GM23338 (cell line): ENCODE data around the gene MASP2. TPM values are rescaled to one million over a fixed set of nuclear protein-coding genes. Genes with fewer than 3 reads are reported as not detected.
A peak's percentile ranks its signal among the peaks of the same experiment; 100 is the strongest.

Experiments used
- ATAC-seq: fragments of 200-7000 bp; cut with Tn5 transposase; 3 replicates; pipeline ENCODE4 v1.9.1; 2020
- DNase-seq: peaks from one replicate; pipeline ENCODE4 v3.0.0-alpha.2; 2015; ENCODE audit warnings: low spot score
- H2AFZ ChIP-seq: fragments of 200-600 bp; sonication (generic); 2 replicates; pipeline ENCODE4 v1.8.0; 2016; ENCODE audit warnings: antibody characterized with exemption, mild to moderate bottlenecking, moderate library complexity
- H3F3A ChIP-seq: fragments of 200-600 bp; sonication (generic); replicated peaks from 2 replicates; pipeline ENCODE4 v1.8.0; 2017; ENCODE audit warnings: antibody characterized with exemption, mixed run types, low read depth
- H3K27ac ChIP-seq: fragments of 200-600 bp; sonication (generic); 2 replicates; pipeline ENCODE4 v1.6.1; 2016; ENCODE audit warnings: low read depth
- H3K27me3 ChIP-seq: fragments of 200-600 bp; sonication (generic); 2 replicates; pipeline ENCODE4 v1.8.0; 2016; ENCODE audit warnings: mild to moderate bottlenecking, mixed run types, moderate library complexity; ENCODE audit not compliant: insufficient read depth
- H3K36me3 ChIP-seq: fragments of 200-600 bp; sonication (generic); 2 replicates; pipeline ENCODE4 v1.8.0; 2016; ENCODE audit warnings: mild to moderate bottlenecking; ENCODE audit not compliant: insufficient read depth
- H3K4me1 ChIP-seq: fragments of 200-600 bp; sonication (generic); 2 replicates; pipeline ENCODE4 v1.8.0; 2016; ENCODE audit warnings: mild to moderate bottlenecking, moderate library complexity; ENCODE audit not compliant: insufficient read depth
- H3K4me2 ChIP-seq: fragments of 200-600 bp; sonication (generic); 2 replicates; pipeline ENCODE4 v1.7.1; 2017; ENCODE audit warnings: mixed run types
- H3K4me3 ChIP-seq: fragments of 200-600 bp; sonication (generic); 2 replicates; pipeline ENCODE4 v1.6.1; 2016; ENCODE audit warnings: mixed run types
- H3K79me2 ChIP-seq: fragments of 200-600 bp; sonication (generic); replicated peaks from 2 replicates; pipeline ENCODE4 v1.8.0; 2017; ENCODE audit warnings: mild to moderate bottlenecking; ENCODE audit not compliant: insufficient read depth
- H3K9me2 ChIP-seq: fragments of 200-600 bp; sonication (generic); 2 replicates; pipeline ENCODE4 v1.8.0; 2017; ENCODE audit not compliant: insufficient read depth
- H4K20me1 ChIP-seq: fragments of 200-600 bp; sonication (generic); replicated peaks from 2 replicates; pipeline ENCODE4 v1.8.0; 2017; ENCODE audit warnings: mild to moderate bottlenecking; ENCODE audit not compliant: insufficient read depth
- H3K27ac Mint-ChIP-seq: 2 replicates; pipeline ENCODE4 v1.8.0; 2020; ENCODE audit warnings: inconsistent platforms, mild to moderate bottlenecking, moderate library complexity, mixed read lengths
- H3K27me3 Mint-ChIP-seq: 3 replicates; pipeline ENCODE4 v1.8.0; 2022; ENCODE audit warnings: low read depth, mild to moderate bottlenecking, moderate library complexity, mixed read lengths, inconsistent platforms; ENCODE audit not compliant: insufficient read depth, poor library complexity
- H3K36me3 Mint-ChIP-seq: 3 replicates; pipeline ENCODE4 v1.8.0; 2021; ENCODE audit warnings: low read depth, mild to moderate bottlenecking, inconsistent platforms, moderate library complexity, mixed read lengths
- H3K4me1 Mint-ChIP-seq: 3 replicates; pipeline ENCODE4 v1.8.0; 2020; ENCODE audit warnings: mild to moderate bottlenecking, inconsistent platforms, mixed read lengths
- H3K4me3 Mint-ChIP-seq: 3 replicates; pipeline ENCODE4 v1.8.0; 2021; ENCODE audit warnings: moderate library complexity, mild to moderate bottlenecking, inconsistent platforms, mixed read lengths
- H3K9me3 Mint-ChIP-seq: 3 replicates; pipeline ENCODE4 v1.8.0; 2020; ENCODE audit warnings: moderate library complexity, mild to moderate bottlenecking, inconsistent platforms, mixed read lengths
- EZH2phosphoT487 ChIP-seq: fragments of 200-600 bp; sonication (generic); IDR thresholded peaks from one replicate; pipeline ENCODE4 v1.8.1; 2018; ENCODE audit warnings: antibody characterized with exemption; ENCODE audit not compliant: unreplicated experiment
- NANOG ChIP-seq: IDR thresholded peaks from 2 replicates; pipeline ENCODE4 v1.6.1; 2016; ENCODE audit warnings: antibody characterized with exemption, borderline replicate concordance
- ZNF114 ChIP-seq: fragments of 250-450 bp; sonication (Bioruptor Pico); IDR thresholded peaks from 2 replicates; pipeline ENCODE4 v1.5.0; 2020; ENCODE audit warnings: mild to moderate bottlenecking, moderate library complexity
- polyA plus RNA-seq: library from polyadenylated mRNA; unstranded; fragments of >200 nt; fragmentation: Nextera tagmentation; extraction: Ambion mirVana; gene quantifications from 2 replicates; pipeline ENCODE4 v1.2.1, GENCODE V29; 2016
- total RNA-seq: library from RNA; depleted of rRNA; stranded (reverse); fragments of >200 nt; shearing (Covaris generic); gene quantifications from 2 replicates; pipeline ENCODE4 v1.2.3, GENCODE V29; 2014
- TF ChIP-seq, protein P1 (sequence below): fragments of 250-450 bp; sonication (Bioruptor Pico); IDR thresholded peaks from 2 replicates; pipeline ENCODE4 v1.5.0; 2020; ENCODE audit warnings: mild to moderate bottlenecking, moderate library complexity
- TF ChIP-seq, protein P2 (sequence below): IDR thresholded peaks from one replicate; pipeline ENCODE4 v1.6.1; 2018; ENCODE audit warnings: antibody characterized with exemption; ENCODE audit not compliant: unreplicated experiment

MASP2 gene
- total and polyA plus RNA-seq, 2 experiments from 2014 or later = 0.71 to 1.5 TPM

DNA sequence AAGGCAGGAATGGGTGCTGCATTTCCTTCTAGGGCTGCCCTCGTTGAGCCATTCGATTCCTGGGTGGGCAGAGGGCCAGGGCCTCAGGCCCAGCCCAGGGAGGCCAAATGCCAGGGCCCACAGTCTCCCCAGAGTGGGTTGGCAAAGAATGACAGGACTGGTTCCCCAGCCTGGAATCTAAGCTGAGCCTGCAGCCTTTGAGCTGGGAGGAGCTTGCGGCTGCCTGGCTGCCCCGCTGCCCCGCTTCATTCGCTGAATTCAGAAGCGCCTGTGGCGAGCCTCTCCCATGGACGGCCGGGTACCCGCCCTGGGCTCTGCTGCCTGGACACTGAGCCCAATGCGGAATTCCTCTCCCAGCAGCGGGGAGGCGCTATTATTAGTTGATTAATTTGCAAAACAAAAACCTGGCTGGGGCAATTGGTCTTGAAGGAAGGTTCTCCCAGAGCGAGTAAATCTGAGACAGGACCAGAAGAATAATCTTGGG is 66.9 kb downstream of the MASP2 start (continued):
- TF ChIP-seq, protein P1, sequence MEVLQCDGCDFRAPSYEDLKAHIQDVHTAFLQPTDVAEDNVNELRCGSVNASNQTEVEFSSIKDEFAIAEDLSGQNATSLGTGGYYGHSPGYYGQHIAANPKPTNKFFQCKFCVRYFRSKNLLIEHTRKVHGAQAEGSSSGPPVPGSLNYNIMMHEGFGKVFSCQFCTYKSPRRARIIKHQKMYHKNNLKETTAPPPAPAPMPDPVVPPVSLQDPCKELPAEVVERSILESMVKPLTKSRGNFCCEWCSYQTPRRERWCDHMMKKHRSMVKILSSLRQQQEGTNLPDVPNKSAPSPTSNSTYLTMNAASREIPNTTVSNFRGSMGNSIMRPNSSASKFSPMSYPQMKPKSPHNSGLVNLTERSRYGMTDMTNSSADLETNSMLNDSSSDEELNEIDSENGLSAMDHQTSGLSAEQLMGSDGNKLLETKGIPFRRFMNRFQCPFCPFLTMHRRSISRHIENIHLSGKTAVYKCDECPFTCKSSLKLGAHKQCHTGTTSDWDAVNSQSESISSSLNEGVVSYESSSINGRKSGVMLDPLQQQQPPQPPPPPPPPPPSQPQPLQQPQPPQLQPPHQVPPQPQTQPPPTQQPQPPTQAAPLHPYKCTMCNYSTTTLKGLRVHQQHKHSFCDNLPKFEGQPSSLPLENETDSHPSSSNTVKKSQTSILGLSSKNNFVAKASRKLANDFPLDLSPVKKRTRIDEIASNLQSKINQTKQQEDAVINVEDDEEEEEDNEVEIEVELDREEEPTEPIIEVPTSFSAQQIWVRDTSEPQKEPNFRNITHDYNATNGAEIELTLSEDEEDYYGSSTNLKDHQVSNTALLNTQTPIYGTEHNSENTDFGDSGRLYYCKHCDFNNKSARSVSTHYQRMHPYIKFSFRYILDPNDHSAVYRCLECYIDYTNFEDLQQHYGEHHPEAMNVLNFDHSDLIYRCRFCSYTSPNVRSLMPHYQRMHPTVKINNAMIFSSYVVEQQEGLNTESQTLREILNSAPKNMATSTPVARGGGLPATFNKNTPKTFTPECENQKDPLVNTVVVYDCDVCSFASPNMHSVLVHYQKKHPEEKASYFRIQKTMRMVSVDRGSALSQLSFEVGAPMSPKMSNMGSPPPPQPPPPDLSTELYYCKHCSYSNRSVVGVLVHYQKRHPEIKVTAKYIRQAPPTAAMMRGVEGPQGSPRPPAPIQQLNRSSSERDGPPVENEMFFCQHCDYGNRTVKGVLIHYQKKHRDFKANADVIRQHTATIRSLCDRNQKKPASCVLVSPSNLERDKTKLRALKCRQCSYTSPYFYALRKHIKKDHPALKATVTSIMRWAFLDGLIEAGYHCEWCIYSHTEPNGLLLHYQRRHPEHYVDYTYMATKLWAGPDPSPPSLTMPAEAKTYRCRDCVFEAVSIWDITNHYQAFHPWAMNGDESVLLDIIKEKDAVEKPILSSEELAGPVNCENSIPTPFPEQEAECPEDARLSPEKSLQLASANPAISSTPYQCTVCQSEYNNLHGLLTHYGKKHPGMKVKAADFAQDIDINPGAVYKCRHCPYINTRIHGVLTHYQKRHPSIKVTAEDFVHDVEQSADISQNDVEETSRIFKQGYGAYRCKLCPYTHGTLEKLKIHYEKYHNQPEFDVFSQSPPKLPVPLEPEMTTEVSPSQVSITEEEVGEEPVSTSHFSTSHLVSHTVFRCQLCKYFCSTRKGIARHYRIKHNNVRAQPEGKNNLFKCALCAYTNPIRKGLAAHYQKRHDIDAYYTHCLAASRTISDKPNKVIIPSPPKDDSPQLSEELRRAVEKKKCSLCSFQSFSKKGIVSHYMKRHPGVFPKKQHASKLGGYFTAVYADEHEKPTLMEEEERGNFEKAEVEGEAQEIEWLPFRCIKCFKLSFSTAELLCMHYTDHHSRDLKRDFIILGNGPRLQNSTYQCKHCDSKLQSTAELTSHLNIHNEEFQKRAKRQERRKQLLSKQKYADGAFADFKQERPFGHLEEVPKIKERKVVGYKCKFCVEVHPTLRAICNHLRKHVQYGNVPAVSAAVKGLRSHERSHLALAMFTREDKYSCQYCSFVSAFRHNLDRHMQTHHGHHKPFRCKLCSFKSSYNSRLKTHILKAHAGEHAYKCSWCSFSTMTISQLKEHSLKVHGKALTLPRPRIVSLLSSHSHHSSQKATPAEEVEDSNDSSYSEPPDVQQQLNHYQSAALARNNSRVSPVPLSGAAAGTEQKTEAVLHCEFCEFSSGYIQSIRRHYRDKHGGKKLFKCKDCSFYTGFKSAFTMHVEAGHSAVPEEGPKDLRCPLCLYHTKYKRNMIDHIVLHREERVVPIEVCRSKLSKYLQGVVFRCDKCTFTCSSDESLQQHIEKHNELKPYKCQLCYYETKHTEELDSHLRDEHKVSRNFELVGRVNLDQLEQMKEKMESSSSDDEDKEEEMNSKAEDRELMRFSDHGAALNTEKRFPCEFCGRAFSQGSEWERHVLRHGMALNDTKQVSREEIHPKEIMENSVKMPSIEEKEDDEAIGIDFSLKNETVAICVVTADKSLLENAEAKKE (CRISPR knock-in tag) = no peak
- no peak for TF ChIP-seq EZH2phosphoT487

DNA sequence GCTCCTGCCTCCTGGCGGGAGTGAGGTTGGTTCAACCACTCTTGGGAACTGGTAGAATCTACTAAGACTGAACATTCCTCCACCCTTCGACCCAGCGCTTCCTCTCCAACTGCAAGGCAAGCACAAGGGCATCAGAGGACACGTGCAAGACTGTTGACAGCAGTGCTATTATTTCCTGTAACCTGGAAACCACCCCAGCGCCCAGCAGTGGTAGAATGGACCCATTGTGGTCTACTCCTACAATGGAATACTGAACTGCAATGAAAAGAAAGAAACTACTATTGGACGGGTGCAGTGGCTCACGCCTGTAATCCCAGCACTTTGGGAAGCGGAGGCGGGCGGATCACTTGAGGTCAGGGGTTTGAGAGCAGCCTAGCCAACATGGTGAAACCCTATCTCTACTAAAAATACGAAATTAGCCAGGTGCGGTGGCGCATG is 67.5 kb downstream of the MASP2 start:
- H3K4me3 Mint-ChIP-seq = peak overlapping the region; percentile 63; the same call in 1 of the 3 replicates
- H3K27me3 Mint-ChIP-seq = peaks cover 15% of the 10 kb centered on the region
- no peaks in the 10 kb centered on the region for H4K20me1 ChIP-seq
- H3K27ac ChIP-seq = peak overlapping the region; percentile 83
- no peaks in the 10 kb centered on the region for H3K79me2 ChIP-seq
- H3K27me3 ChIP-seq = no peaks in the 10 kb centered on the region
- H3F3A ChIP-seq = peaks cover 13% of the 10 kb centered on the region
- H2AFZ ChIP-seq = peak overlapping the region; percentile 4
- TF ChIP-seq EZH2phosphoT487 (no peak), ZNF114 (no peak), NANOG (no peak)
- TF ChIP-seq, protein P1 (CRISPR knock-in tag) = no peak
- TF ChIP-seq, protein P2, sequence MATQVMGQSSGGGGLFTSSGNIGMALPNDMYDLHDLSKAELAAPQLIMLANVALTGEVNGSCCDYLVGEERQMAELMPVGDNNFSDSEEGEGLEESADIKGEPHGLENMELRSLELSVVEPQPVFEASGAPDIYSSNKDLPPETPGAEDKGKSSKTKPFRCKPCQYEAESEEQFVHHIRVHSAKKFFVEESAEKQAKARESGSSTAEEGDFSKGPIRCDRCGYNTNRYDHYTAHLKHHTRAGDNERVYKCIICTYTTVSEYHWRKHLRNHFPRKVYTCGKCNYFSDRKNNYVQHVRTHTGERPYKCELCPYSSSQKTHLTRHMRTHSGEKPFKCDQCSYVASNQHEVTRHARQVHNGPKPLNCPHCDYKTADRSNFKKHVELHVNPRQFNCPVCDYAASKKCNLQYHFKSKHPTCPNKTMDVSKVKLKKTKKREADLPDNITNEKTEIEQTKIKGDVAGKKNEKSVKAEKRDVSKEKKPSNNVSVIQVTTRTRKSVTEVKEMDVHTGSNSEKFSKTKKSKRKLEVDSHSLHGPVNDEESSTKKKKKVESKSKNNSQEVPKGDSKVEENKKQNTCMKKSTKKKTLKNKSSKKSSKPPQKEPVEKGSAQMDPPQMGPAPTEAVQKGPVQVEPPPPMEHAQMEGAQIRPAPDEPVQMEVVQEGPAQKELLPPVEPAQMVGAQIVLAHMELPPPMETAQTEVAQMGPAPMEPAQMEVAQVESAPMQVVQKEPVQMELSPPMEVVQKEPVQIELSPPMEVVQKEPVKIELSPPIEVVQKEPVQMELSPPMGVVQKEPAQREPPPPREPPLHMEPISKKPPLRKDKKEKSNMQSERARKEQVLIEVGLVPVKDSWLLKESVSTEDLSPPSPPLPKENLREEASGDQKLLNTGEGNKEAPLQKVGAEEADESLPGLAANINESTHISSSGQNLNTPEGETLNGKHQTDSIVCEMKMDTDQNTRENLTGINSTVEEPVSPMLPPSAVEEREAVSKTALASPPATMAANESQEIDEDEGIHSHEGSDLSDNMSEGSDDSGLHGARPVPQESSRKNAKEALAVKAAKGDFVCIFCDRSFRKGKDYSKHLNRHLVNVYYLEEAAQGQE = no peak
- peak overlapping the region; percentile 63 for H3K4me2 ChIP-seq
- DNase-seq (no peak), ATAC-seq (no peak; the same call in 2 of the 3 replicates)
- H3K4me3 ChIP-seq = peak overlapping the region; percentile 32; the same call in 1 of the 2 replicates
- H3K36me3 Mint-ChIP-seq = peaks cover 1% of the 10 kb centered on the region; the same call in 1 of the 3 replicates
- H3K27ac Mint-ChIP-seq = peak overlapping the region; percentile 75; the same call in 1 of the 2 replicates
- H3K9me2 ChIP-seq = no peaks in the 10 kb centered on the region
- H3K4me1 Mint-ChIP-seq = peaks cover 38% of the 10 kb centered on the region
- peaks cover 3% of the 10 kb centered on the region; the same call in 1 of the 3 replicates for H3K9me3 Mint-ChIP-seq
- H3K4me1 ChIP-seq = peaks cover 27% of the 10 kb centered on the region
- H3K36me3 ChIP-seq = no peaks in the 10 kb centered on the region
